ENCODE results near the gene NUMB.

NUMB gene

GRCh38 chr14:73243341-73243740 is 215.0 kb downstream of the NUMB start:
- no peak for DNase-seq

DNA sequence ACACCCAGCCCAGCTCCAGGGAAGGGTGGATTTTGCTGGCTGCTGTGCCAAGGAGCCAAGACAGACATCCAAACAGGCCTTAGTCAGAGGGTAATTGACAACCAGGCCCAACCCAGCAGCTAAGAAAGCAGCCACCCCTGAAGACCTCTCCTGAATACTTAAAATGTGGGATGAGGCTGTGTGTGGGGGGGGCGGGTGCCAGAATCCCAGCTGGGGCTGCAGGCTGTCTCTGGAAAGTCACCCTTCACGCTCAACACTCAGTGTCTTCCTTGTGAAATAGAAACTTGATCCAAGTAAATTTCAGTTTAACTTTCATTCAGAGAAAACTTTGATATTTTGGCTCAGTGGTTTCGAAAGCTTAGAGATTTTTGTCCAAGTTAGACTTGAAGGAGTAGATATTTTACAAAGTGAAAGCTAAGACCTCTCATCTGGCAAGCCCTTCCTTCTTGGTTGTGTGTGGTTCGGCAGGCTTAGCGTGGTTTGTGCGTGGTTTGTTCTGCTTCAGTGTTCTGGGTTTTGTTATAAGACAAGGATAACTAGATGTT is 215.9 kb downstream of the NUMB start:
- no peak for DNase-seq

DNA sequence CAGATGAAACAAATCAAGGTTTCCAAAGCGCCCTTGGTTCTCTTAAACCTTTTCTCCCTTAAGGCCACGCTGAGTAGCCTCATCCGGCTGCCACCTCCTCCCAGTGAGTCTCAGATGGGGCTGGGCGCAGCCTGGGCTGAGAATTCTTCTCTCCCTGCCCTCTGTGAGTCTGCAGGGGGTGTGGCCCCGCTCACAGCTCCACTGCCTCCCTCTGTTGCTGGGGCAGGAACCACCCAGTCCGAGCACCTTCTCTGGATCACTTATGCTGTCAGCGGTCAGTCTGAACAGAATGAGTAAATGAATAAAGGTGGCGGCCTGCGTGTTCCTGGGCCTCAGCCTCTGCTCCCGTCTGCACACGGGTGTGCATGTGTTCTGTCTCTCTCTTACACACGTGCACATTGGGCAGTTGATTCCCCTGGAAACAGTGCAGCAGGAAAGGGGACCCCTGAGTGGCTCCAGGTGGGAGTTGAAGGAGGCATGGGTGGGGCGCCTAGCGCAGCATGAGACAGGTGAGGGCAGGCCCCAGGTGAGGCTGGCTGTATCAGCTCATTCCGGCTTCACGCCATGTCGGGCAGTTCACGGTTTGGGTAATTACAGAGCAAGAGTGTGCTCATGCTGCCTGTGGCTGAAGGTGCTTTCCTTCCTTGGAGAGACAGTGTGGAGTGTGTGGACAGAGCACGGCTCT is 216.7 kb downstream of the NUMB start:
- DNase-seq, result no peak

GRCh38 chr14:73240816-73241480 is 217.4 kb downstream of the NUMB start:
- DNase-seq, result no peak

- DNase-seq, result no peak
These were observed 218.7 kb downstream of the NUMB start for GRCh38 chr14:73239393-73240241.

DNA sequence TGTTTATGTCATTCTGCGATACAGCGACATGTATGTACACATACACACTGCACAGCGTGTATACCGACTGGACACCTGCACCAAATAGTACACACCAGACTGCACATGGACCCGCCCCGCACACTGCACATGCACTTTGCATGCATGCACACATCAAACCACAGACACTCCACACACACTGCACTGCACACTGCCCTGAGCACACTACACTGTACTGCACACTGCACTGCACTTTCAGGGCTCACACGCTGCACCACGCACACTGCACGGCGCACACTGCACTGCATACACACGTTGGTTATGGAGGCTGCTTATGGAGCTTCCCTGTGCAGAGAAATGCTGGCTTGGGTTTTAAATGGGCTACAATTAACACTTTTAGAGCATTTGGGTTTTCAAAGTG is 219.4 kb downstream of the NUMB start:
- no peak for DNase-seq

- DNase-seq, result no peak
These were observed 219.9 kb downstream of the NUMB start for GRCh38 chr14:73238424-73238852.

GRCh38 chr14:73237786-73238423 is 220.4 kb downstream of the NUMB start:
- no peak for DNase-seq

DNA sequence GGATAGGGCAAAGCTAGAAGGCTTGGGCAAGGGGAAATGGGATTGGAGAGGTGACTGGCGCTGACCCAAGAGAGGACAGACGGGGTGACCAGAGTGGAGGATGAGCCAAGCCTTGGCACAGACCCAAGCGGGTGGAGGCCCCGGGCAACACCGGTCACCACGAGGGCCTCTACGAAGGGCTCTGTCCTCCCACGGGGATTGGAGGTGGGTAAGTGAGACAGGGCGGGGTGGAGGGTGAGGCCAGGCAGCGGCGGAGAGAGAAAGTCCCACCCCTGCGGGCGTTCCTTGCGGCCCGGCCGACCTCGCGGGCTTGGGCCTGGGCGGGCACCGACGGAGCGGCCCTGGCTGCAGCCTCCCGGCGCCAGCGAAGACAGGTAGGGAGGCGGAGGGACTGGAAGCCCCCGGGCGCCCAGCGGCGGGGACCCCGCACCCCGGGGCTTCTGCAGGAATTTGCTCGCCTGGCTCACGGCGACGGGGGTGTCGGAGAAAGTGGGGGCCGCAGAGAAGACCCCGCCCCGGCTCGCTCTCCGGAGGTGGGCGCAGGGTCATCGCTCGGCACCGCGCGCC is 221.0 kb downstream of the NUMB start, which contains the start of gene PAPLN:
Gene PAPLN (plus strand): TSS at position 288 of the 567 bp plus-strand sequence. CDS start 2,273 bp downstream, outside the sequence.
- DNase-seq, result no peak

DNA sequence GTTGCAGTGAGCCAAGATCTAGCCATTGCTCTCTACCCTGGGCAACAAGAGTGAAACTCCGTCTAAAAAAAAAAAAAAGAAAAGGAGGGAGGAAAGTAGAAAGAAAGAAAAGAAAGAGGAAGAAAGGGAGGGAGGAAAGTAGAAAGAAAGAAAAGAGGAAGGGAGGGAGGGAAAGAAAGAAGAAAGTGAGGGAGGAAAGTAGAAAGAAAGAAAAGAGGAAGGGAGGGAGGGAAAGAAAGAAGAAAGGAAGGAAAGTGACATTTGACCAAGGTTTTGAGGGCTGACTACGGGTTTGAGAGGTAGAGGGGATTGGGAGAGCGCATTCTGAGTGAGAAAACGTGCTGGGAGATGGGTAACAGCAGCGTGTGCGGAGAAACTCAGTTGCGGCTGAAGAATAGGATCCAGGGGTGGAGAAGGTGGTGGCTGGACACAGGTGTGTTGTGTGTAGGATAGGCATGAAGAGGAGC is 221.6 kb downstream of the NUMB start:
- no peak for DNase-seq

- DNase-seq, result no peak
These were observed 222.2 kb downstream of the NUMB start for GRCh38 chr14:73236157-73236556.

DNA sequence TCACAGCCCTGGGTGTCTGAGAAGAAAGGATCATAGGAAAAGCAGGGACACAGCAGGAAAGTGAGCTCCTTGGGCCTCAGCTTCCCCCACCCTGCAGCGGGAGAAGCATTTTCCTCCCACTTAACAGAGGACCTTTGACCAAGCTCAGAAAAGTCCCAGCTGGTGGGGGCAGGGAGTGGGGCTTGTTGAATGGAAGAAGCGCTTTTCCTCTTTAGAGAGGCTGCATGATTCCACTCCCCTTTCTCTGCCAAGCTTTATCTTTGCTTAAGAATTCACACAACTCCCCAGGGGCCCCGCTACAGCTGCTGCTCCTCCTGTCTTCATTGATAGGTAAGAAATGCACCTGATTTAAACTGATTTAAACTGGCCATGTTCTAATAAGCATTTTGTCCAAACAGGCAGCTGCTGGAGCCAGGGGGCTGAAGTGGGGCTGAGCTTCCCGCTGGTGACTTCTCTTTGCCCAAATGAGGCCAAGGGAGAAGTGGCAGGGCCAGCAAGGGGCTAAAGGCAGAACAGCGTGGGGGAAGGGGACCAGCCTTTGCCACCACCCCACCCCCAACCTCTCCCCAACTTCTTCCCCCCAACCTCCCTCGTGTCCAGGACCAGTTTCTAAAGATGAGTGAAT is 222.7 kb downstream of the NUMB start:
- DNase-seq, result no peak

GRCh38 chr14:73234586-73235394 is 223.6 kb downstream of the NUMB start:
- DNase-seq, result no peak

DNA sequence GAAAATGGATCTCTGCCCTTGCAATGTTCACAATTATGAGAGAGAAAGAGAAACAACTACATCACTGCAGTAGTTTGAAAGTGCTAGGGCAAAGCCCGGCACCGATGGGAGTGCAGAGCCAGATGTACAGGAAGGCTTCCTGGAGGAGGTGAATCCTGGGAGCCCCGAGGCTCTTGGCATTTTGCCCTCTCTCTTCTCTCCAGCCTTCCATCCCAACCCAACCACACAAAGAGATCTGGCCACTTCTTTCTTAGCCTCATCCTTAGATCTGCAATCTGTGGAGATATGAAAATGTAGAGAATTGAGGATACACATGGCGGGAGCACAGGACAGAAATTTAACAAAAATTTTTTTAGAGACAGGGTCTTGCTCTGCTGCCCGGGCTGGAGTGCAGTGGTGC is 224.3 kb downstream of the NUMB start:
- no peak for DNase-seq

GRCh38 chr14:73233564-73233963 is 224.8 kb downstream of the NUMB start:
- no peak for DNase-seq

DNA sequence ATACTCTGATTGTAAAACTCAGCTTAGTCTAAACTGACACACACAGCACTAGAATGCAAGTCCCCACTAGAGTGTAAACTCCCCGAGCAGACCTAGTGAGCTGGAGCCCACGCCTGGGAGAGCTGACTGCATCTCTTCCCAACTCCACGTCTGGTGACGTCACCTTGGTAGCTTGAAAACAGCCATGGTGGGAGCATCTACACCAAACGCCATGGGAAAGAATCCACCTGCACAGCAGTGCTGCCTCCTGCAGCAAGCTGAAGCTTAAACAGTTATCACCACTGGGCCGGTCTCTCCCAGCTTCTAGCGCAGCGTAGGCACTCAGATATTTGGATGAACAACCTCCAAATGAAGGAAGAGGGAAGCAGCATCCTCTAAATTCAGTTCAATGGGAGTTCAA is 225.4 kb downstream of the NUMB start:
- DNase-seq, result no peak

DNA sequence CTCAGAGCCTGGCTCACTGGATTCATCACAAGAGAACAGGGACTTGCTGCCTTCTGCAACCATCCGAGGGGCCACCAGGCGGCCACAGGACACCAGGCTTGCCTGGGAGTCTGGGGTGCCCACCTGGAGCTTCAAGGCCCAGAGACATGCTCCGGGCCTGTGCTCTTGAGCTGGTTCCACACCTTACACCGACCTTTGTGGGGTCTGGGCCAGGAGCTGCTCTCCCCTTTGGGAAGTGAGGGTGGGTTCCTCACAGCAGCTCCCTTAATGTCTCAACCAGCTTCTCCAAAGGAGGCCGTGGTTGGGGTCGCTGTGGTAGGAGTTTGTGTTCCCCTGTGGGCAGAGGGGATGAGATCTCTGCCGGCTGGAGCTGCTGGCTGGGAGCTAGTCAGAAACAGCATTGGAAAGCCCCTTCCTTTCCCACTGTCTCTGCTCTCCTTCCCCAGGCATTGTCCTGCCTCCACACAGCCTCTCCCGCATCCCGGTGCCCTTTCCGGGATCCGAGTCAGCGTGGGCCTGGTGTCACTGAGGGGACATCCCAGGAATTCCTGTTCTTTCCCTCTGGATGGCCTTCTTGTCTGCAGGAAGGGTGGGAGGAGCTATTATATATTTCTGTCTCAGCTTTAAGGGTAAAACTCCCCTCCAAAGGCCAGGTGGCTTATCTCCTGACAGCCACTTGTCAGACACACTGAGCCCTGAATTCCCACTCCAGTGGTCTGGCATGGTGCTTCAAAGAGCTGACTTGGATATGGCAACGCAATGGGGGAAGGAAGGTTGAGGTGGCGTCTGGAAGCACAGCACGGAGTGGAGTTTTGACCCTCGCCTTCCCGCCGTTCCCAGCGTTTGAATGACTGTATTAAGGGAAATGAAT is 226.1 kb downstream of the NUMB start:
- no peak for DNase-seq

DNA sequence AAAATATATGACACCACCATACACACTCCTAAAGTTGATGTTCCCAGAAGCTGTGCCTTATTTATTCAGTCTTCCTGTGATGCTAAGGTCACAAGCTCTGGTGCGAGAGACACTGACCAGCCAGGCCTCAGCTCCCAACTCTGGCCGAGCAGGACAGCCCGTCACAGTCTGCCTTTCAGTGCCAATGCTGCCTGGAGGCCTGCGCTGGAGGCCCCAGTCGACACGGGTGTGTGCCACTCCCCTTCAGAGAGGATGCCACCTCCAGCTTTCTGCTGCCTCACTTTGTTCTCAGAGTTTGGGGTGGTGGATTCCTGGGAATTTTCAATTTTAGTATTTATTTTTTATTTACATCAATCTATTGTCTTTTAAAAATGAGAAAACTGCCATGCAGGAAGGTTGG is 228.3 kb downstream of the NUMB start:
- no peak for DNase-seq

GRCh38 chr14:73227812-73228781 is 230.2 kb downstream of the NUMB start:
- no peak for DNase-seq

Data from effector CD8-positive, alpha-beta T cell (primary cell).